Activated CD4-positive, alpha-beta memory T cell treated with anti-CD3 and anti-CD28 coated beads for 36 hours (primary cell): ENCODE data around the gene ODC1. TPM values are rescaled to one million over a fixed set of nuclear protein-coding genes. Genes with fewer than 3 reads are reported as not detected.

Experiments
- CTCF ChIA-PET: fragments of 350-600 bp; sonication (Branson Sonifier 250); formaldehyde crosslinking; loops from one replicate; lab custom pipeline; 2021; ENCODE audit warnings: antibody characterized with exemption, inconsistent platforms; lab: Charles Lee
- POLR2A ChIA-PET: fragments of 350-600 bp; sonication (Branson Sonifier 250); formaldehyde crosslinking; loops from one replicate; lab custom pipeline; 2021; ENCODE audit warnings: antibody characterized with exemption; lab: Charles Lee
- DNase-seq: peaks from one replicate; pipeline ENCODE4 v3.0.0-alpha.2; 2020
- H3K27ac Mint-ChIP-seq: one replicate; pipeline ENCODE4 v1.8.0; 2021; ENCODE audit warnings: mixed read lengths
- H3K27me3 Mint-ChIP-seq: one replicate; pipeline ENCODE4 v1.8.0; 2021; ENCODE audit warnings: mixed read lengths
- H3K36me3 Mint-ChIP-seq: one replicate; pipeline ENCODE4 v1.8.0; 2021; ENCODE audit warnings: mixed read lengths
- H3K4me1 Mint-ChIP-seq: one replicate; pipeline ENCODE4 v1.8.0; 2021; ENCODE audit warnings: low read depth, mixed read lengths
- H3K4me3 Mint-ChIP-seq: one replicate; pipeline ENCODE4 v1.8.0; 2021; ENCODE audit warnings: mild to moderate bottlenecking, mixed read lengths
- H3K9me3 Mint-ChIP-seq: one replicate; pipeline ENCODE4 v1.8.0; 2021; ENCODE audit warnings: mixed read lengths
- intact Hi-C: fragments of 100-400 bp; cut with micrococcal nuclease; formaldehyde crosslinking; loops from one replicate; pipeline ENCODE4 v1.15.1; 2023
- total RNA-seq, 2 experiments: library from RNA; stranded (reverse); gene quantifications; one replicate each; pipeline ENCODE4 v1.2.3, GENCODE V29; 2021

The ODC1 gene
- total RNA-seq, 2 experiments from 2014 or later: 138 to 142 TPM

DNA sequence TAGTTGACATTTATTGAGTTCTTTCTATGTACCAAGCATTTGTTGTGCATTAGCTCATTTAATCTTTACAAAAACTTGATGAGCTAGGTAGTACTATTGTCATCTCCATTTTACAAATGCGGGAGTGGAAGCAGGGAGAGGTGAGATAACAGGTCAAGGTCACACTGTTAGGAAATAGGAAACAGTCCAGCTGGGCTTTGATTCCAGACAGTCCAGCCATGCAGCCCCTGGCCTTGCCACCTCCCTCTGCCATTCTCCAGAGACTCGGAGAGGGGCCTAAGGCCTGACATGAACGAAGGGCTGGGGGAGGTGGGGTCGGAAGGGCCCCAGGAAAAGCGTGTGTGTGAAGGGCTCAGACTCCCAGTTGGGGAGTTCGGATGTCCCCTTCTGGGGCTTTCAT, 55.6 kb downstream of the ODC1 start:
- CTCF ChIA-PET: interaction anchor here (3.8 kb wide), 1 partner anchor 16 kb away, joined by 21 read pairs; no protein-coding TSS in a partner anchor
- Mint-ChIP-seq H3K4me3 (no peak overlapping the region), H3K4me1 (peaks cover 45% of the 10 kb centered on the region), H3K36me3 (no peaks in the 10 kb centered on the region), H3K9me3 (no peaks in the 10 kb centered on the region), H3K27ac (no peak overlapping the region), H3K27me3 (no peaks in the 10 kb centered on the region)
- no peak for DNase-seq
- POLR2A ChIA-PET: no interaction called here
- intact Hi-C loops: no loop called here

DNA sequence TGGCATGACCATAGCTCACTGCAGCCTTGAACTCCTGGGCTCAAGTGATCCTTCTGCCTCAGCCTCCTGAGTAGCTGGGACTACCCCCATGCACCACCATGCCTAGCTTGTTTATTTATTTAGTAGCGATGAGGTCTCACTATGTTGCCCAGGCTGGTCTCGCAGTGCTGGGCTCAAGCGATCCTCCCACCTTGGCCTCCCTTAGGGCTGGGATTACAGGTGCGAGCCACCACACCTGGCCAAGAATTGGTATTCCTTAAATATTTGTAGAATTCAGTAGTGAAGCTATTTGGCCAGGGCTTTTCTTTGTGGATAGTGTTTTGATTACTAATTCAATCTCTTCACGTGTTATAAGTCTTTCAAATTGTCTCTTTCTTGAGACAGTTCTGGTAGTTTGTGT, 56.0 kb downstream of the ODC1 start:
- CTCF ChIA-PET: interaction anchor here (3.8 kb wide), 1 partner anchor 17 kb away, joined by 21 read pairs; no protein-coding TSS in a partner anchor
- intact Hi-C loops: no loop called here
- DNase-seq: no peak
- Mint-ChIP-seq H3K27me3 (no peaks in the 10 kb centered on the region), H3K4me1 (peaks cover 48% of the 10 kb centered on the region), H3K36me3 (no peaks in the 10 kb centered on the region), H3K9me3 (no peaks in the 10 kb centered on the region), H3K27ac (no peak overlapping the region), H3K4me3 (no peak overlapping the region)
- POLR2A ChIA-PET: no interaction called here

DNA sequence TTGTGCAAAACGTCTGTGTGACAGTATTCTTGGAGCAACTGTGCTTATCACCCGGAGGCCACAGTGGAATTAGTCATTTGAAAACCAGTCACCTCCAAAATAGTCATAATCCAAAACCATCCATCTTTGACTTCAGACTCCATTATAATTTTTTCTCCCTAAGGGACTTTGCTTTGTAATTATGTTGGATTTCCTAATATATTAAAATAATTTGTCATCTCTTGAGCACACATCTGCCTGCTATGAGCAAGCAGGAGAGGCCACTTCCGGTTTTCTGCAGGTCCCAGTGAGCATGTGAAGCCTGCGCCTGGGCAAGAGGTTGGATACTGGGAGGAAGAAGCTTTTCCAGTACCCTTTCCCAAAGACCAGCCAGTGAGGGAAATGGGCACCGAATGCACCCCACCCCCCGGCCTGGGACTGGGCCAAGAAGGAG, 57.7 kb downstream of the ODC1 start:
- Mint-ChIP-seq H3K27me3 (no peaks in the 10 kb centered on the region), H3K4me1 (peaks cover 60% of the 10 kb centered on the region), H3K27ac (no peak overlapping the region), H3K36me3 (no peaks in the 10 kb centered on the region), H3K9me3 (no peaks in the 10 kb centered on the region), H3K4me3 (no peak overlapping the region)
- POLR2A ChIA-PET: no interaction called here
- intact Hi-C loops: no loop called here
- CTCF ChIA-PET: interaction anchor here (3.8 kb wide), 1 partner anchor 18 kb away, joined by 21 read pairs; no protein-coding TSS in a partner anchor
- DNase-seq: peak; percentile 23

Other genes with a start within 250 kb of the ODC1 start
- gene HPCAL1, start 145.4 kb downstream of the ODC1 start, total RNA-seq: 10 to 100 TPM; 82.2 to 82.6 TPM
- gene NOL10, start 241.6 kb upstream of the ODC1 start, total RNA-seq: 10 to 100 TPM; 31.3 to 32.4 TPM